Dermis blood vessel endothelial cell (primary cell): ENCODE results near the gene FER. TPM values are rescaled to one million over a fixed set of nuclear protein-coding genes. Genes with fewer than 3 reads are reported as not detected.
"Not testable (repeated sequence)": the region's sequence is repeated elsewhere in the genome, so short reads cannot be mapped to it uniquely, and the experiment has no call there.

ENCODE experiments used
- DNase-seq: peaks from one replicate; pipeline ENCODE4 v3.0.0; 2010
- total RNA-seq: library from RNA; depleted of rRNA; stranded (reverse); fragments of >200 nt; gene quantifications from 2 replicates; pipeline ENCODE4 v1.2.3, GENCODE V29; 2014

The FER gene
- total RNA-seq, 1 donor from 2014 or later: 29.1 TPM

DNA sequence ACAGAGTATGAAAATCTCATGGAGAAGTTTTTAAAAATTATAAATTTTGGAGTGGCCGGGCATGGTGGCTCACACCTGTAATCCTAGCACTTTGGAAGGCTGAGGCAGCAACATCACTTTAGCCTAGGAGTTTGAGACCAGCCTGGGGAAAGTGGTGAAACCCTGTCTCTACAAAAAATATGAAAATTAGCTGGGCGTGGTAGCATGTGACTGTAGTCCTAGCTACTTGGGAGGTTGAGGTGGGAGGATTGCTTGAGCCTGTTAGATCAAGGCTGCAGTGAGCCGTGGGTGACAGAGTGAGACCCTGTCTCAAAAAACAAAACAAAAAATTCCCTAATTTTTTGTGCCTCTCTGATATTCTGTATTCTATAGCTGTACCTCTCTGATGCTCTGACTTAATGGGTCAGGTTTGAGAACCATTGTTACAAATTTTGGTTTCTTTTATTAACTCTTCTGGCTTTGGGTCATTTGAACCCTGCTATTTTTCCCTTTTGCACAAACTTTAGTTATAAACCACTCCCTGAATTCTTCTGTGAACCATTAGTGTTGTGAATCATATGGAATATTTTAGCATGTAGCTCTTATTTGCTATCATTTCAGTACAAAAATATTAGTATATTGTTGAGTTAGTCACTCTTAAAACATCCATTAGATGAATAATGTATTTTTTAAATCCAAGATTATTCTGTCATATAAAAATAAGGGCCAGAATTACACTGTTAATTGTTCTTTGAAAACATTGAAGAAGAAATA lies 51.0 kb downstream of the FER start:
- no peak for DNase-seq

DNA sequence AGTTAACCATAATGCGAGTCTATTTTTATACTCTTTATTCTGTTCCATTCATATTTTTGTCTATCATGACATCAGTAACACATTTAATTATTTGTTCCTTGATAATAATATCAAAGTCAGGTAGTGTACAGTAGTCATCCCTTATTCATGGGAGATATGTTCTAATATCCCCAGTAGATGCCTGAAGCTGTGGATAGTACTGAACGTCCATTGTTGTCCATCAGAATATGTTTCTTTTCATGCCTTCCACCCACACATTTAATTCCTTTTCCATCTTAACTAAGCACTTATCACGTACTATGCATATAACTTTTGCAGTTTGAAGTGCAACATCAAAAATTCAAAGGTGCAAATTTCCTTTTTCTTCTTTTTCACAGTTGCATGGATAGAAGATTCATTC lies 53.6 kb downstream of the FER start:
- peak; percentile 2 for DNase-seq

DNA sequence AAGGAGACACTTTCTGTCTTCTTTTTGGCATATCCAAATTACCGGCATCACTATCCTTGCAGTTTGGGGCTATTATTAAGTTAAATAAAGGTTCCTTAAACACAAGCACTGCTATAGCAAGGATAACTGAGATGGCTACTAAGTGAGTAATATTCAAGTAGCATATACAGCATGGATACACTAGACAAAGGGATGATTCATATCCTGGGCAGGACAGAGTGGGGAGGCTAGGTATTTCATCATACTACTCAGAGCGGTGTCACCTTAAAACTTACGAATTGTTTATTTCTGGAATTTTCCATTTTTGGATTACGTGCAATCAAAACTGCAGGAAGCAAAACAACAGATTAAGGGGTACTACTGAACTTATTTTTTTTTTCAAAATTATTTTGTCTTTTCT lies 54.1 kb downstream of the FER start:
- peak; percentile 89 for DNase-seq

DNA sequence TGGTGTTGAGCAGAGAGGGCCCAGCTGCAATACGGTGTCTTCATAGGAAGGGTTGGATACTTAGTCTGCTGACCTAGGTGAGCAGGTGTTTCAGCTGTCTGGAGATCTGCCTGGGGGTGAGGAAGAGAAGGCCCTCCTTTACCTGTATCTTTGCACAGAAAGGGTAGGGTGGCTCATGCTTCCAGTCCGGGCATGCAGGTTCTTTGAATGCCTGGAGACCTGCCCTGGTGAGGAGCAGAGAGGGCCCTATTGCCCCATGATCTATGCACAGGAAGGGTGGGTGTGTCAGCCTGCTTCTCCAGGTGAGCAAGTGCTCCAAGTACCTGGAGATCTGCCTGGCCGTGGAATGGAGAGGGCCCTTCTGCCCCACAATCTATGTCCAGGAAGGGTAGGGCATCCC lies 63.0 kb downstream of the FER start:
- DNase-seq: no peak

DNA sequence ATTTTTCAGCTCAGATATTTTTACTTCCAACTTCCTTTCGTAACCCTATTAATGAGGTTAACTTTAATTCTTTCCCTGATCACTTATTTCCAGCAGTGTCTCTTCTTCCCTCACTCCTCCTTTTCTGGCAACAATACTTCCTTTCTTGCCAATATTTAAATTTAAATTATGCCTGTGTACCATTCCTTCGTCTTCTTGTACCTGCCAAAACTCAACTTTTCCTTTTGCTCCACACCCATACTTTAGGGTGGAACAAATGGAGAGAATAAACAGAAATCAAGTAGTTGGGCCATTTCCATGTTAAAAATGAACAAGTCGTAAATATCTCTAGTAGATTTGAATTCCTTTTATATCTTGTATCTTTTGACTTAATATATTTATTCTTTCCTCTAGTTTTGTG lies 66.0 kb downstream of the FER start:
- no peak for DNase-seq

DNA sequence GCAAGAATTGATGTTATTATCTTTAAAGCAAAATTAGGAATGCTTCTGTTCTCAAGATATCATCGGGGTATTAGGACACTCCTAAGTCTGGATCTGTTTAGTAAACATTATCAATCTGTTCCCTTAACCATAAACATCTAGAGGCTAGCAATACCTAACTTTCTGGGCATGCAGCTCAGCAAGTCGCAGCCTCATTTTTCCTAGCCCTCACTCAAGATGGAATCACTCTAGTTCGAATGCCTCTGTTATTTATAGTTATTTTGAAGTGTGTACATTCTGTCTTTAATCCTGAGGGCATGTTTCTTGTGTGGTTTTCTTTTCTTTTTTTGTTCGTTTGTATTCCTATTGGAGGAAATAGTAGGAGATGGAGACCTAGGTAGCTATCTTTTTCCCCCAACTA lies 66.9 kb downstream of the FER start:
- DNase-seq: no peak

DNA sequence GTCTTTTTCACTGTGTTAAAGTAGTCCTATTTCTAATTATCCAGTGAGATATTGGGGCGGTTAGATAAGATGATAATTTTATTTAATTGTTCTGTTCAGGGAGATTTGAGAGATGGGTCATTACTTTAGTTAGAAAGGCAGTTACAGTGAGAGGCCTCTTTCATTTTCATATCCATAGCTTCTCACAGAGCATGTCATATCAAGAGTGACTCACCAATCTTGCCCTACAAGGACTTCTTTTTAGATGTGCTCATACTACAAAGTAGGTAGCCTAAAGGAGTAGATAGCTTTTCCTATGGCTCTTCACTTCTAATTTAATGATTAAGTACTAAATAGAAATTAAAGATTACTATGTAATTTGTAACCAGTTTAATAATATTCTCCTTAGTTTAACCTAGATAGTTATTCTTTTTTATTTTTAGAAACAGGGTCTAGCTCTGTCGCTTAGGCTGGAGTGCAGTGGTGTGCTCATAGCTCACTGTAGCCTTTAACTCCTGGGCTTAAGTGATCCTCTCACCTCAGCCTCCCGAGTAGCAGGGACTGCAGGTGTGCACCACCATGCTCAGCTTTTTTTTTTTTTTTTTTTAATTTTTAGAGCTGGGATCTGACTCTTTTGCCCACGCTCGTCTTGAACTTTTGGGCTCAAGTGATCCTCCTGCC lies 71.0 kb downstream of the FER start:
- DNase-seq: peak; percentile 18

DNA sequence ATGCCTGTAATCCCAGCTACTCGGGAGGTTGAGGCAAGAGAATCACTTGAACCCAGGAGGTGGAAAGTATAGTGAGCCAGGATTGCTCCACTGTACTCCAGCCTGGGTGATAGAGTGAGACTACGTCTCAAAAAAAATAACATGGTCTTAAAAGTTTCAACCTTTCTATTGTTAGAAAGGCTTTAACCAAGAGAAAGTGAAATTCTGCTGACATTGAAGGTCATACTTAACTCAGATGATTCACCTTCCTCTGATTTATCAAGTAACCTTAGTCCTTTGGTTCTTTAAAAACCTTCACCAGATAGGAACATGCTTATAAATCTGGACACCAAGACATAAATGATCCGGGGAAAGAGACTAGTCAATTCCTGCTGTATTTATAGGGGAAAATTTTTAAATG lies 73.3 kb downstream of the FER start:
- peak; percentile 11 for DNase-seq

DNA sequence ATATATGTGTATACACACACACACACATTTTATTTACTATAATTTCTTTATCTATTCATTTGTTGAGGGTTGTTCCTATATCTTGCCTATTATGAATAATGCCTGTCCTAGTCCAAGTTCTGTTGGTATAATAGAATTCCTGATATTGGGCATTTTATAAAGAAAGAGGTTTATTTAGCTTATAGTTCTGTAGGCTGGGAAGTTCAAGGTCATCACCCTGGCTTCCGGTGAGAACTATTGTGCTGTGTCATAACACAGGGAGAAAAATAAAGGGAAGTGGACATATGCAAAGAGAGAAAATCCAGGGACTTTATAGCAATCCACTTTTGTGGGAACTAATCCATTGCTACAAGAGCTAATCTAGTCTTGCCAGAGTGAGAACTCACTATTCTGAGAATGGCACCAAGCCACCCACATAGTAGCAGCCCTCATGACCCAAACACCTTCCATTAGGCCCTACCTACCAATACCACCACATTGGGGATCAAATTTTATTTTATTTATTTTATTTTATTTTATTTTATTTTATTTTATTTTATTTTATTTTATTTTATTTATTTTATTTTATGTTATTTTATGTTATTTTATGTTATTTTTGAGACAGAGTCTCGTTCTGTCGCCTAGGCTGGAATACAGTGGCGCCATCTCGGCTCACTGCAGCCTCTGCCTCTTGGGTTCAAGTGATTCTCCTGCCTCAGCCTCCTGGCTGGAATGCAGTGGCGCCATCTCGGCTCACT lies 74.7 kb downstream of the FER start:
- no peak for DNase-seq

DNA sequence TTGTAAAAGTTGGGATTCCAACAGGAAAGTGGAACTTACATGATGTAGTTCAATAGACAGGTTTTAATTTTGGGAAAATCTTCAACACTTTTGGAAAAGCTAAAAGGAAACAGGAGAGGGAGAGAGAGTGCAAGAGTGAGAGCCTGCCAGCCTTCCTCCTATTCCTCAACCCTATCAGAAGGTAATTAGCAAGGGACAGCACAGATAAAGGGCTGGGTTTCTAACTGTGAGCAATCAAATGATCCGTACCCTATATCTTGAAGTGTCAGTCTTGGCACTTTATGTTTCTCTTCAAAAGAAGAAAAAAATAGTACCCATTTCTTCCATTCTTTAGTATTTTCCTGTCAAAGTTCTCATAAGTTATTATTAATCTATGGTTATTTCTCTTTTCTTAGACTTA lies 79.4 kb downstream of the FER start:
- DNase-seq: no peak

DNA sequence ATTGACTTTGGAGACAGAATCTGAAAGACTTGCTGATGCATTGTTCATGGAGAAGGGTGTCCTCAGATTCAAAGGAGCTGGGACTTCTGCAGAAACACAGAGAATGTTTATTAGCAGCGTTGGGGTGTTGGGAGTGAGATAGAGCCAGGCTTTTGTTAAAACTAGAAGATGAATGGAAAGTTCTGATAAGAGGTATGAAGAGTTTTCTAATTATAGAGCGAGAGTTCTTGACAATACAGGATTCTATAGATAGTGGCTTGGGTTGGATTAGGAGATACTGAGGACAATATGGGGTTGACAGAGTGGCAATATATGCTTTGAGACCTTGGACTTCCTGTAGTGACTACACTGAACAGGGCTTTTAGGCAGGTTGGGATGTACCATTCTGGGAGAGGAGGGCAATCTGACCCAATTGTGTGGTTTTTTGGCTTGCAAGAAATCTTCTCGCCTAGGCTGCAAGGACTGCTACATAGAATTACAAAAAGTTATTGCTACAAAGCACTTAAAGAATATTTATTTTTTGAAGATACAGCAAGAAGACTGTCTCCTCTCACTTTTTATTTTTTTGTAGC lies 83.1 kb downstream of the FER start:
- no peak for DNase-seq

DNA sequence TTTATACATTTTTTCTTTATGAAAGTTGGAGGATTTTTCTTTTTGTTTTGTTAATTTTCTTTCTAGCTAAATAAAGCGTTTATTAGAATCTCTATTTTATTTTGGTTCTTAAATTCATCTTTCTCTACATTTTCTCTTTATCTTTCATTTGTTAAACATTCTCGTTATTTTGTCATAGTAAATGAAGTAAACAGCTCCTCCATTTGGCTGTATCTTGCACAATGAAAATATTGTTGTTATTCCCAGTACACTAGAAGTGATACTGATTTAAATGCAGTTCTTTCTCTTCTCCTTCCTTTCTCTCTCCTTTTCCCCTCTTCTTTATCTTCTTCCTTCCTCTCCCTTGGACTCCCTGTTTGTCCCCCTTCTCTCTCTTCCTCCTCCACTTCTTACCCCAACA lies 88.8 kb downstream of the FER start:
- DNase-seq: no peak

DNA sequence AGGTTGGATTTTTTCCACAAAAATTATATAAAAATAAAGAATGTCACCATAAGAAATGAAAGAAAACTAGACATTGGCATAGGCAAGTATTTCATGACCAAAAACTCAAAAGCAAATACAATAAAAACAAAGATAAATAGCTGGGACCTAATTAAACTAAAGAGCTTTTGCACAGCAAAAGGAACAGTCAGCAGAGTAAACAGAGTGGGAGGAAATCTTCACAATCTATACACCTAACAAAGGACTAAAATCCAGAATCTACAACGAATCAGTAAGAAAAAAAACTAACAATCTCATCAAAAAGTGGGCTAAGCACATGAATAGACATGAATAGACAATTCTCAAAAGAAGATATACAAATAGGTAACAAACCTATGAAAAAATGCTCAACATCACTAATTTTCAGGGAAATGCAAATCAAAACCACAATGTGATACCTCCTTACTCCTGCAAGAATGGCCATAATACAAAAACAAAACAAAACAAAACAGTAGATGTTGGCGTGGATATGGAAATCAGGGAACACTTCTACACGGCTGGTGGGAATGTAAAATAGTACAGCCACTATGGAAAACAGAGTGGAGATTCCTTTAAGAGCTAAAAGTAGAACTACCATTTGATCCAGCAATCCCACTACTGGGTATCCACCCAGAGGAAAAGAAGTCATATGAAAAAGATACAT lies 94.7 kb downstream of the FER start:
- not testable (repeated sequence) for DNase-seq

DNA sequence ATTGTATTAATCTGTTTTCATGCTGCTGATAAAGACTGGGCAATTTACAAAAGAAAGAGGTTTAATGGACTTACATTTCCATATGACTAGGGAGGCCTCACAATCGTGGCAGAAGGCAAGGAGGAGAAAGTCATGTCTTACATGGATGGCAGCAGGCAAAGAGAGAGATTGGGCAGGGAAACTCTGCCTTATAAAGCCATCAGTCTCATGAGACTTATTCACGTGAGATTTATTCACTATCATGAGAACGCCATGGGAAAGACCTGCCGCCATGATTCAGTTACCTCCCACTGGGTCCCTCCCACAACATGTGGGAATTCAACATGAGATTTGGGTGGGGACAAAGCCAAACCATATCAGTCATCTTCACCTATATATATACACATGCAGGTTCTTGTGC lies 103.4 kb downstream of the FER start:
- not testable (repeated sequence) for DNase-seq

DNA sequence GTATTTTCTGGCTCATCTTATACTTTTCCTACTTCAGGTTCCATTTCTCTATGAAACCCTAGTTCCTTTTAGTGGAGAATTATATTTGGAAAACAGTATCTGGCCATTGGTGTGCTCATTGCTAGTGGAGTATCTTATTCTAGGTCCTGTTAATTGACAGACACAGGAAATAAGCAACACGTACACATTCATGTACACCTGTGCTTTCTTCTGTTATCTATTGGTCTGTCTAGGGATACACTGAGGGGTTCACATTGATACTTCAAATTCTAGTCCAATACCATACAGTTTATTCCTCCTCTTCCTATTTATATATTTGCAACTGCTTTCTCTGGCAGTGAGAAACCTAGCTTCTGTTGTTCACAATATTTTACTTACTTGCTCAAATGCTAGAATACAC lies 110.2 kb downstream of the FER start:
- no peak for DNase-seq

DNA sequence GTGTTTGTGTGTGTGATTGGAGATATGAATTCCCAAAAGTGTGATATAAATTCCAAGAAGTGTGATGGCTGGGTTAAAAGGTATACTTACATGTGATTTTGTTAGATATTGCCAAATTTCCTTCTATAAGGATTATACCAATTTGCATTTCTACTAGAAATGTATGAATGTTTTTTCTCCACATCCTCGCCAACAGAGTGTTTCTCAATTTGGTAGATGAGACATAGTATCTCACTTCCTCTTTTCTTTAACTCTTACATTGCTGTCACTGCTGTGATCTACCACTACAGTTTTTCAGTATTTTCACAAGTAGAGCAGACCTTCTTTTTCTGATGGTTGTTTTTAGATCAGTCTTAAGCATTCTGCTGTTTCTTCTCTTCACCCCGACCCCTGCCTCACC lies 111.3 kb downstream of the FER start:
- peak; percentile 3 for DNase-seq

DNA sequence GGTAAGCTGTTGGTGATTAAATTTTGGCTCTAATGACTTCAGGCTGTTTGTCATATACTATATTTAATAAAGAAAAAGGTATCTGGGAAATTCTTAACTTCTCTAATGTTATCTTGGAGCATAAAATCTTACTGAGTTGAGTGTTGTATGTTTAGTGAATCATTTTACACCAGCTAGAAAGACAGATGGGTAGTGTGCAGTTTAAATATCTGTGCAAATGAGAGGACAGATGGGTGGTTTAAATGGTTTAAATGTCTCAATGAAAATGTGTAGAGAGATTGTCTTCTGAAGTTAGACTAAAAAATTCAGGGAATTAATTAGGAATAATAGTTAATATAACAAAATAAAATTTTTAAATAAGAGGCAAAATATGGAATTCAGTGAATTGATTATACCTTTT lies 114.5 kb downstream of the FER start:
- no peak for DNase-seq

DNA sequence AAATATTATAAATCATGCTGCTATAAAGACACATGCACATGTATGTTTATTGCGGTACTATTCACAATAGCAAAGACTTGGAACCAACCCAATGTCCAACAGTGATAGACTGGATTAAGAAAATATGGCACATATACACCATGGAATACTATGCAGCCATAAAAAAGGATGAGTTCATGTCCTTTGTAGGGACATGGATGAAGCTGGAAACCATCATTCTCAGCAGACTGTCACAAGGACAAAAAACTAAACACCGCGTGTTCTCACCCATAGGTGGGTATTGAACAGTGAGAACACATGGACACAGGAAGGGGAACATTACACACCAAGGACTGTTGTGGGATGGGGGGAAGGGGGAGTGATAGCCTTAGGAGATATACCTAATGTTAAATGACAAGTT lies 118.4 kb downstream of the FER start:
- not testable (repeated sequence) for DNase-seq

DNA sequence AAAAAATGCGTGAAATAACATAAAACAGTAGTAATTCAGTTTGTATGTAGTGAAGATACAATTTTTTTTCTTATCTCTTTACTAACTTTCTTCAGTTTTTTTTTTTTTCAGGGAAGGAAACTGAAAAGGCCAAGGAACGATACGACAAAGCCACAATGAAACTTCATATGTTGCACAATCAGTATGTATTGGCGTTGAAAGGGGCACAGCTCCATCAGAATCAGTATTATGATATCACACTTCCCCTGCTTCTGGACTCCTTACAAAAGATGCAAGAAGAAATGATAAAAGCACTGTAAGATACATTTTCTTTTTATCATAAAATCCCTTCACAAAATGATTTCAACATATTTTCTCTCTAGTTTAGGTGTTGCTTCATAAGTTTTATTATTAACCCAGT lies 120.0 kb downstream of the FER start:
- DNase-seq: no peak

DNA sequence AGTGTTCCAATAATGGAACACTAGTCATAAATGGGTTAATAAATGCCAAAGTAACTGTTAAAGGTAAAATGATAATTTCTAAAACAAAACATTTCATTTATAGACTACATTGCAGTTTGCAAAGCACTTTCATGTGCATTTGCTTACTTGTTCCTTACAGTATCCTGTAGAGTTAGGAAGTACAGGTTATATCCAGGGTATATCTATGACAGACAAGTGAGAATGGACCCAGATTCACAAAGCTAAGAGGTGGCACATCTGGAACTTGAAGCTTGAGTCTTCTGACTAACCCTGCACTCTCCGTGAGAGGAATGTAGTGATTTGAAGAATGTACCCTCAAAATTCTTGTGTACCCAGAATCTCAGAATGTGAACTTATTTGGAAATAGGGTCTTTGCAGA lies 121.4 kb downstream of the FER start:
- DNase-seq: no peak

DNA sequence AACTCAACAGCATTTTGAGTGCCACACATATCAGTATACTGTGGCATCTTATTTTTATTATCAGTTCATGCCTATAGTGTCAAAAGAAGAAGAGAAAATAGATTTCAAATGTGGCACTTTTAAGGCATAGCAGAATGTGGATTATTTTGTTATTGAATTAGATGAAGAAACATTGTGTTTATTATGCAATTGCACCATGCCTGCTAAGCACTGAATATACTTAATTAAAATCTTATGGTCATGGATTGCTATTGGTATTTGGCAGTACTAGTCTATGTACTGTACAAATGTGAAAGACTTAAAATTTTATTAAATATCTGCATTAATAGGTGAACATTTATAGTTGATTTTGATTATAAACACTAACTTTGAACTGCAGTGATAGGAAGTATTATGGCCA lies 128.8 kb downstream of the FER start:
- DNase-seq: no peak

DNA sequence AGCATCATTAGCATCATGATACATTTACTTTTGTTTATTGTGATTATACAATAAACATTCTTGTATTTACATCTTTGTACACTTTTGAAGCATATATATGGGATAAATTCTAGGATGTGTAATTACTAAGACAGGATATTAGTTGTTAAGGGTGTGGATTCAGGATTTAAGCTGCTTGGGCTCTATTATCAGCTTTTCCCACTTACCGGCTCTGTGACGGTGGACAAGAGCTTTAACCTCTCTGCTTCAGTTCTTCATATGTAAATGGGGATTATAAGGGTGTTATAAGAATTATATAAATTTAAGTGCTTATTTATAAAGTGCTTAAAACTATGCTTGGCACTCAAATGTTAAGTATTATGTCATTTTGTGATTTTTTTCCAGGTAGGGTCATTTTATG lies 131.1 kb downstream of the FER start:
- no peak for DNase-seq

DNA sequence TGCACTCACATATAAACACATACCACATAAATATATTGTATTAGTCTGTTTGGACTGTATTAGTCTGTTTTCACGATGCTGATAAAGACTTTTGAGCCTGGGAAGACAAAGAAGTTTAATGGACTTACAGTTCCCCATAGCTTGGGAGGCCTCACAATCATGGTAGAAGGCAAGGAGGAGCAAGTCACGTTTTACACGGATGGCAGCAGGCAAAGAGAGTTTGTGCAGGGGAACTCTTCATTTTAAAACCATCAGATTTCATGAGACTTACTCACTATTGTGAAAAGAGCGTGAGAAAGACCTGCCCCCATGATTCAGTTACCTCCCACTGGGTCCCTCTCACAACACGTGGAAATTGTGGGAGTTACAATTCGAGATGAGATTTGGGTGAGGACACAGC lies 133.4 kb downstream of the FER start:
- no peak for DNase-seq
